ENCODE measurements around the gene XPO5.
"Not testable (repeated sequence)": the region's sequence is repeated elsewhere in the genome, so short reads cannot be mapped to it uniquely, and the experiment has no call there.

XPO5 gene

DNA sequence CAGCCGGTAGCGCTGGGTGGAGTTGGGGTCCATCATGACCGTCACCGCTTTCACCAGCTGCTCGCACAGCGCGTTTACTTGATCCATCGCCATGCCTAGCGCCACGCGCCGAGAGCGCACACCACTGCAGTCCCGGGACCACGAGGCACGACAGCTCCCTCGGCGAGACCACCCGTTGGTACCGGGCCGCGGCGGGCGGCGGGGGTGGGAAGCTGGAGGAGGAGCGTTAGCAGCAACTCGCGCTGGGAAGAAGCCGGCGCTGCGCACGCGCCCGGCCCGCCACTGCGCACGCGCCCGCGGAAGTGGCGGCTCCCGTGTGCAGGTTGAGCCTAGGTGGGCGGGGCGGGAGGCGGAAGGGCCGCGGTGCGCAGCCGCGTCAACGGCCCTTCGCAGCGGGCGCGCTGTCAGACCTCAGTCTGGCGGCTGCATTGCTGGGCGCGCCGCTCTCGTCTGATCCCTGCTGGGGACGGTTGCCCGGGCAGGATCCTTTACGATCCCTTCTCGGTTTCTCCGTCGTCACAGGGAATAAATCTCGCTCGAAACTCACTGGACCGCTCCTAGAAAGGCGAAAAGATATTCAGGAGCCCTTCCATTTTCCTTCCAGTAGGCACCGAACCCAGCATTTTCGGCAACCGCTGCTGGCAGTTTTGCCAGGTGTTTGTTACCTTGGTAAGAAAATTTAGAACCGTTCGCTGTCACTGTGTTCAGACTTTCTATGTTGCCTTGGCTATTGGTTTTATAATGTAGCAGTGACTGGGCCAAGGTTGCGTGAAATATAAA, at the start of gene XPO5, which contains the start of gene POLH:
TSS of gene XPO5 (minus strand) at position 267 of the 780 bp plus-strand sequence. CDS start at position 93, 174 bp downstream.
TSS of gene POLH (plus strand) at position 414 of the 780 bp plus-strand sequence. CDS start 6,135 bp downstream, outside the sequence.
- DNase-seq (ENCODE audit: low spot score), result peak; percentile 85

DNA sequence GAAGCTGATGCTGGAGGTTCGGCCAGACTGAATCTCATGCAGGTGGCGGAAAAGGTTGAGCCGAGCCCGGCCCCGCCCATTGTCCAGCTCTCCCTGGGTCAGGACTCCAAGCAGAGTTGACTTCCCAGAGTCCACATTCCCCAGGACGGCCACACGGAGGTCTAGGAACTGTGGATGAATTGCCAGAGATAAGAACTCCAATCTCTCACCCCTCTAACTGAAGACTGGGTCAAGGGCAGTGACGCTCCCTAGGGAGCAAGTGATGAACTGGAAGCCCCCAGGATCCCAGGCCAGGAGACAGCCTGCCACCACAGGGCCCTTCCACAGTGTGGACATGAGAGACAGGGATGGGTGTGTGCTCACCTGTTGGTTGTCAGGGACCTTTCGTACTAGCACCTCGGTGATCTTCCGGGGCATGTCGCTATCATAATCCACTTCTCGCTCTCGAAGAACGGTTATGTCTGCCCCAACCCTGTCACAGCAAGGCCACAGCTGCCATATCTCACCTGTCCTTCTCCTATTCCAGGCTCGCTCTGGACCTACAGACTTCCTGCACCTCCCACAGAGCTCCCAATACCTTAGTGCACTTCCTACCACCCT, 49.7 kb upstream of the XPO5 start:
- no peak for DNase-seq (ENCODE audit: low spot score)

DNA sequence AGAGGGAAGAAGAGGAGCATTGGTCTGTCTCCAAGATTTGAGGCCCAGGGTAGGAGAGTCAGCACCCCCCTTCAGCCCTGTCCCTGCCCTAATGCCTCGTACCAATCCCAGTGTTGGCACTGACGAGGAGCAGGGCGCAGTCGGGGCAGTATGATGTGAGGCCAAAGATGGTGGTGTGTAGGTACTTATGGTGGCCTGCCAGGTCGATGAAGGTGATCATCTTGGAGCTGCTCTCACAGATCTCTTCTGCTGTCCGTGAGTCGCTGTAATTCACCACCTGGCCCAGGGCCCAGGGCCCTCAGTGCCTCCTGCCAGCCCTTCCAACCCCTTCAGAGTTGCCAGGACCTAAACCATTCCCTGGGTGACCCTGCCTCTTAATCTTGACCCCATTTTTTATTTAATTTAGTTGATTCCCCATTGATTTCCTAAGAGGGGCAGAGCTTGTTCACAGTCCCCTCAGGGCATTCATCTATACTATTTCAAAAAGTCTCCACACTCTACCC, 49.0 kb upstream of the XPO5 start:
- no peak for DNase-seq (ENCODE audit: low spot score)

DNA sequence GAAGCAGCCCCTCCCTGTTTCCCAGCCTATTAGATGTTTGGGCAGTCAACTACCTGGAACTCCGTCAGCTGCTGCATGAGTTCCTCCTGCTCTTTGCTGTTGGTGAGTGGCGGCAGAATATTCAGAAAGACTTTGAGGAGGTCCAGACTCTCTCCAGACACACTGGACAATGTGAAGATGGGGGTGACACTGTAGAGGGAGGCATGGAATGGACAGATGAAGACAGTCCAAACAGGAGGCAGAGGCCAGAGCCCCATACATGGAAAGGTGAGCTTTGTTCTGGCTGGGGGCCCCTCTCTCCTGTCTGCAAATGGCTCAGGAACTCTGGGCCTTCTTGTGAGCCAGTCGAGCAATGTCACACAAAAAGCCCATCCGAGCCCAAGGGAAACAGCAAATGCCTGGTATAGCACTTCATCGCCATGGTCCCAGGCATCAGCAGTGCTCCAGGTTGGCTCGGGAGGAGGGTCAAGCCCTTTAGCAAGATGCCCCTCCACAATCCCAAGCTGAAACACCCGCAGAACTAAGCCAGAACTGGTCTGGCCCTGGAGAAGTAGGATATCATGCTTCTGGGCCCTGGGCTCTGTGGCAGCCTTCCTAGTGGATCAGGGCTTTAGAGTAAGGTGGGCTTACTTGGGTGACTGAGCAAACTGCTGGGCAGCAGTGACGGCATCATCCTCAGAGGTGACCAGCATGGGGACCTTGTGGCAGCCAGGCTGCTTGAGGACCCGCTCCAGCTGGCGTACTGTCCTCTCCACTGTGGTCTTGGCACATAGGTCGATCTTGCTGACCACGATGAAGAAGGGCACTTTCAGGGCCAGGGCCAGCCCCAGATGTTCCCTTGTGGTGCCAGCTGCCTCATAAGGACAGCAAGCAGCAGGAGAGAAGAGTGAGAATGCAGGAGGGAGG, 48.3 kb upstream of the XPO5 start:
- no peak for DNase-seq (ENCODE audit: low spot score)

DNA sequence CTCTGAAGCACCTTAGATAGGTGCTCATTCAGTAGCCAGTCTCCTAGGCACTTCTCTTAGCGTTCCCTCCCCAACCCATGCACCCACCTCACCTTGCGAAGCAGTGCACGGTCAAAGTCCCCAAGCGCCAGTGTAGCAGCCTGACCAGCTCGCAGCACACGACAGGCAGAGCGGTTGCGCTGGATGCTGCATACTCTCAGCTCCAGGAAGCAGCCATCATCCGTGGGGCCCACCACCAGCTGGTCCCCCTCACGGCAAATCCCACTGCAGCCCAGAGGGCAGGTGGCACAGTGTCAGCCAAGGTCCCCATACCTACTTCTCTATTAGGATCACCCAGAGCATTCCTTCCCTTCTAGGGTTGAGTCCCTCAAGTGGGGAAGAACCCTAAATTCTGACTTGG, 46.7 kb upstream of the XPO5 start:
- no peak for DNase-seq (ENCODE audit: low spot score)

DNA sequence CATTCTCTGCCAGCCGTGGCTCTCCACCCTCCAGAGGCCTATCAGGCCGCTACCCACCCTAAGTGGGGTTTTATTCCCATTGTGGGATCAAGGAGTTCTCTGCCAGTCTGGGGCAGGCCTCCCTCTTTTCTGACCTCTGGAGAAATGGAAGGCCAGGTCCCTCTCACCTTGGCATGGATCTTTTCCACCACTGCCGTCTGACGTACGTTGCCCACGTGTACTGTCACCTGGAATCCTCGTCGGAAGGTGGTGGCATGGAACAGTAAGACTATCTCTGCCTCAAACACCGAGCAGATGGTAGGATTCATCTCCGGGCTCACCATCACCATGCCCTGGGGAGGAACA, 46.0 kb upstream of the XPO5 start:
- no peak for DNase-seq (ENCODE audit: low spot score)

DNA sequence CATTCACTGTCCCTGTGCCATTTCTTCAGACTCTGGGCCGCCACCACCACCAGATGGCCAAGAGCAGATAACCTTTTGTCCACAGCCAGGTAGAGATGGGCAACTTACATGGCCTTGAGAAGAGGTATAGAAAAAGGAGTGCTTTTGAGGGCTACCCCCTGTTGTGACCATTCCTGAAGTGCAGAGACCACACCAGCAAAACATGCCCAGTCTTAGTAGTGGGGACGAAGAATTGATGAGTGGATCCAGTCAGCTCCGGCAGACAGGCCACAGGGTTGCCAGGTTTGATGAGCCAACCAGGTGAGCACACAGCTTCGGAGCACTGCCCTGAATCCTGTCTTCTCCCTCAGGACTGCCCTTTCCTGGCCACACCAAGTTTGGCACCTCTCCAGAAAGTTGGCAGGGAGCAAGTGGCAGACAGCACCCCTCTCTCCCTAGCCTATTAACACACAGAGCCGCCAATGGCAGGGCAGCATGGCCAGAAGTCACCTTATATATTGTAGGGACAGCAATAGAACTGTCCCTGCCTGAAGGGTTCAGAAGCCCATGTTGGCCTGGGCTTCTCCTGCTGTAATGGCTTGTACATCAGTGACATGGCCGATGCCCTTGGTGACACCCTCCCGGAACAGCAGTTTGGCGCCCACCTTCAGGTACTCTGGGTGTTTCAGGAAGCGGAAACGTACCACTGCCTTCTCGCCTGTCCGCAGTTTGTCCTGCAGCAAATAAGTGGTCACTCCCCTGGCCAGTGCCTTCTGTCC, 45.4 kb upstream of the XPO5 start:
- DNase-seq (ENCODE audit: low spot score), result no peak

DNA sequence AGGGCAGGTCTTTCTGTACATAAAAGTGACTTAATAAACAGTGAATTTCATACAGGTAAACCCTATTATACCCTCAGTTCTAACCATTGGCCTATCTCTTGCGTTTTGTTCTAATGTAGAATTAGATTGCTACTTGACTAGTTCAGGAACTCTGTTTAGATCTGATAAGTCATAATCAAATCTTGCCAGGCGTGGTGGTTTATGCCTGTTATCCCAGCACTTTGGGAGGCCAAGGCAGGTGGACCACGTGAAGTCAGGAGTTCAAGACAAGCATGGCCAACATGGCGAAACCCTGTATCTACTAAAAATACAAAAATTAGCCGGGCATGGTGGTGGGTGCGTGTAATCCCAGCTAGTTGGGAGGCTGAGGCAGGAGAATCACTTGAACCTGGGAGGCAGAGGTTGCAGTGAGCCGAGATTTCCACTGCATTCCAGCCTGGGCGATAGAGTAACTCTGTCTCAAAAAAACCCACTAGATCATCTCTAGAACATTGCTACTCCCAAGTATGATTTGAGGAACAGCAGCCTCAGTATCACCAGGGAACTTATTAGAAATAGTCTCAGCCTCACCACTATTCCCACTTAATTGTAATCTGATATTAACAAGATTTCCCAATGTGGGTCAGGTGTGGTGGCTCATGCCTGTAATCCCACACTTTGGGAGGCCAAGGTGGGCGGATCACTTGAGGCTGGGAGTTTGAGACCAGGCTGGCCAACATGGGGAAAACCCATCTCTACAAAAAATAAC, 41.1 kb upstream of the XPO5 start:
- no peak for DNase-seq (ENCODE audit: low spot score)

DNA sequence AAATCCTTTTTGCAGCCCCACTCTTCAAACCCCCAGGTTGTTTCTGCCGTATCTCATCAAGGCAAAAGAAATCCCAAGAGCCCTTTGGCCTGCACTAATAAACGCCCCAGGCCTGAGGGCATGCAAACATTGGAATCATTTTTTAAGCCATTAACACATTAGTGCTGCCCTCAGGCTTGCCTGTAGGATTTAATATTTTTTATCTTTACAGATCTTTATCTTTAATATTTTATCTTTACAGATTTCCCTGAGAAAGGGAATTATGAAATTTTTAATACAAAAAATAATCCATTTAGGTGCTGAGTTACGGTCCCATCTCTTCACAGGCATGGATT, 38.5 kb upstream of the XPO5 start:
- DNase-seq (ENCODE audit: low spot score), result no peak

DNA sequence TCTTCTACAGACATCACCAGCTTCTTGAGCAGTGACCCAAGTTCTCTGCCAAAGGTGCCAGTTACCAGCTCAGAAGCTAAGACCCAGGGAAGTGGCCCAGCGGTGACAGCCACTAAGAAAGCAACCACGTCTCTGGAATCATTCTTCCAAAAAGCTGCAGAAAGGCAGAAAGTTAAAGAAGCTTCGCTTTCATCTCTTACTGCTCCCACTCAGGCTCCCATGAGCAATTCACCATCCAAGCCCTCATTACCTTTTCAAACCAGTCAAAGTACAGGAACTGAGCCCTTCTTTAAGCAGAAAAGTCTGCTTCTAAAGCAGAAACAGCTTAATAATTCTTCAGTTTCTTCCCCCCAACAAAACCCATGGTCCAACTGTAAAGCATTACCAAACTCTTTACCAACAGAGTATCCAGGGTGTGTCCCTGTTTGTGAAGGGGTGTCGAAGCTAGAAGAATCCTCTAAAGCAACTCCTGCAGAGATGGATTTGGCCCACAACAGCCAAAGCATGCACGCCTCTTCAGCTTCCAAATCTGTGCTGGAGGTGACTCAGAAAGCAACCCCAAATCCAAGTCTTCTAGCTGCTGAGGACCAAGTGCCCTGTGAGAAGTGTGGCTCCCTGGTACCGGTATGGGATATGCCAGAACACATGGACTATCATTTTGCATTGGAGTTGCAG, 38.0 kb upstream of the XPO5 start:
- no peak for DNase-seq (ENCODE audit: low spot score)

DNA sequence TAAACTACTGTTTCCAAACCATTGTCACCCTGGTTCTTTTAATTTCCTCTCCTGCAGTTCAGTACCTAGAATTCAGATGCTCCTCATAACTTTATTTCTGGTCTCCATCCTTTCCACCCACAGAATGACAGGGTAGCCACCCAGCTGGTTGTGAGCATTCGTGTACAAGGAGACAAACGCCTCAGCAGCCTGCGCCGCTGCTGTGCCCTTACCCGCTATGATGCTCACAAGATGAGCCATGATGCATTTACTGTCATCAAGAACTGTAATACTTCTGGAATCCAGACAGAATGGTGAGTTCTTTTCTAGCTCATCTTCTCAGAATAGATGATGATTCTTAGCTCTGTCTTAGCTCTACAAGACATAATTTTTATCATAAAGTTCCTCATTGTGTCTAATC, 34.6 kb upstream of the XPO5 start:
- no peak for DNase-seq (ENCODE audit: low spot score)

DNA sequence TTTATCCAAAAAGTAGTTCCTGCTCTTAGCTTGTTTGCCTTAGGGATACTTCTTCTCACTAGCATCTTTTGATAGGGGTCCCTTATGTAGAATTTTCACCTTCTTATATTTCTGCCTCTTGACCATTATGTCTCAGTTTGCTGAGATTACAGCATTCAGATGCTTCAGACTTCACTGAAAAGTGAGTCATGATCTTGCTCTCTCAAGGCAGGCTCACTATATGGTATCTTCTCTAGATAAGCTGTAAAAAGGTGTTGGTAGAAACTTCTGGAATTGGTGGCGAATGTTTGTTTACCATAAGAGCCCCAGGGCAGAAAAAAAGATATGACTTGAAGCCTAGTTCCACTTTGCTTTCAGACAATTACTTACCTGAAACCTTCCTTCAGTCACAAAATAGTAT, 33.6 kb upstream of the XPO5 start:
- no peak for DNase-seq (ENCODE audit: low spot score)

DNA sequence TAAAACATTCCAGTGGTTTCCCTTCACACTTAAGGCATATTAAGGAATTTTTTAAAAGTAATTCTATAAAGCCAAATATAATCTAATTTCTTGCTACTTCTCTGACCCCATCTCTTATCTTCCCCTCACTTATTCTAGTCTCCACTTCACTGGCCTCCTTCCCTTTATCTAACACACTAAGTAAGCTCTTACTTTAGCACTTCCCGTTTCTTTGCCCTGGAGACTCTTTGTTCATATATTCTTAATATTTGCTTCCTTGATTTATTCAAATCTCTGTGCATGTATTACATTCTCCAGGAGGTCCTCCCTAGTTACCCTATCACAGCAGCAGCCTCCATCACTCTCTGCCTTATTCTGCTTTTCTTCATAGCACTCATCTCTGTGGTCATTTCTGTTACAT, 33.0 kb upstream of the XPO5 start:
- no peak for DNase-seq (ENCODE audit: low spot score)

DNA sequence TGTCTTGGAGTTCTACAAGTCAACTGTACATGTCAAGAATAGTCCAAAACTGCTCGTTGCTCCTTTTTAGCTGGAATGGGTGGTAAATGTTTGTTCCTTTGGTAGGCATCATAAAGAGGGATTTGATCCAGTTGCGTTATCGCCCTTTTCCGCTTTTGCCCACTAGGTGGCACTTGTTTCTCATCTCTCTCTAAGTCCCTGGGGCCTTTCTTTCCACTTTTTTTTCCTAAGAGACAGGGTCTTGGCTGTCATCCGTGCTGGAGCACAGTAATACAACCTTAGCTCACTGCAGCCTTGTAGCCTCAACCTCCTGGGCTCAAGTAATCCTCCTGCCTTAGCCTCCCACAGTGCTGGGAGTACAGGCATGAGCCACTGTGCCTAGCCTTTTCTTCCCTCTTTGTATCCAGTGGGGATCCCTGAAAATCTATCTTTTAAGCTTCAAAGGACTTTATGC, 32.5 kb upstream of the XPO5 start:
- DNase-seq (ENCODE audit: low spot score), result peak; percentile 82

DNA sequence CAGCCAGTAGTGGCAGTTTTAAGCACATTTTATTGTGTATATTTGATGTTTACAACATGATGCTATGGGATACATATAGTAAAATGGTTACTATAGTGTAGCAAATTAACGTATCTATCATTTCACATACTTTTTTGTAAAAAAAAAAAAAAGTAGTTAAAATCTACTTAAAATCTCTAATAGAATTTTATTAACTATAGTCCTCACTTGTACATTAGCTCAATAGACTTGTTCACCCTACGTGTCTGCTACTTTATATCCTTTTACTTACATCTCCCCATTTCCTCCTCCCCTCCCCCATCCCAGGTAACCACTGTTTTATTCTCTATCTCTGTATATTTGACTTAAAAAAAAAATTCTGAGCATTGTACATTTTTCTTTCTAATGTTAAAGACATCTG, 30.2 kb upstream of the XPO5 start:
- no peak for DNase-seq (ENCODE audit: low spot score)

DNA sequence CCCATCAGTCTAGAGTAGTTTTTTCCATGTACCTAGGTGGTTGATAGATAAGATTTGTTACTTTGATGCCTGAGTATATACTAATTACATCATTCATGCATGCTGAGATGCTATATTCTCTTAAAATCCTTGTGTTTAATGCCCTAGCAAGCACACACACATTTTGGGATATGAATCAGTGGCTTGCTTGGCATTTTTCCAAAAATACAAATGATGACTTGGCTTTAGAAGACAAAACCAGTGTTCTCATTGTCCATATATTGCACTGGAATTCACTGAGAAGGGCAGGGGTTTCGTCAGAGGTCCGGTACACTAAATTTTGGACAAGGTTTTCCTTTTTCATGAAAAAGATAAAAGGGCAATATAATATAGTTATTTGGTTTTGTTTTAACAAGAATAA, 28.3 kb upstream of the XPO5 start:
- no peak for DNase-seq (ENCODE audit: low spot score)

DNA sequence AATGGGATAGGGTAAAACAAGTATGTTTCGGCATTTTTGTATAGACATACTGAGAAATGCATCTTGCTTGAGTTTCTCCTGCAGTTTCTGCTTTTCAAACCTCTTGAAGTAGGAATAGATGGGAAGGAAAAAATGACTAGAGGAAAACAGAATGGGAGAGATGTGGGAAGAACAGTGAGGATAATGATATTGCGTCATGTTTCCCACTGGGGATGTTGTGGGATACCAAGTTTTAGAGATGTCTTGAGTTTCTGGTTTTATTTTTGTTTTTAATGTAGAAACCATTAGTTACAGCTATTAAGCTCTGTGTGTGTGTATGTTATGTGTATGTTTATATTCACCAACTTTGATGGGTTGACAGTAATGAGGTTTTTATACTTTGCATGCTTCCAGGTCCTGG, 24.8 kb upstream of the XPO5 start:
- no peak for DNase-seq (ENCODE audit: low spot score)

DNA sequence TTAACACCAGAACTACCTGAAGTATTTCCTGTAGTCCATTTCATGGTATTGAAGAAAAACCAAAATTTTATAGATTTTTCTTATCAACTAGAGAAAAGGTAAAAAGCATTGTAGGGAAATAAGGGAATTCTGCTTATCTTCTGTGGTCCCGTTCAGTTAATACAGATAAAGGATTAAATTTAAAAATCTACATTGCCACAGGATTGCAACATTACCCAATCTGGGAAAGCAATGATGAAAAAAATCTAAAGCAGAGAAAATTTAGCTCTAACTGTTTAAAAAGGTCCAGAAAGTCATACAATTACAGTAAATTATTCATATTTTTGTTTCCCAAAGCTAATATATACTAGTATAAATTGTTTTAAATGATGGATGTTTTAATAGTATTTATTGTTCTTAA, 18.1 kb upstream of the XPO5 start:
- no peak for DNase-seq (ENCODE audit: low spot score)

DNA sequence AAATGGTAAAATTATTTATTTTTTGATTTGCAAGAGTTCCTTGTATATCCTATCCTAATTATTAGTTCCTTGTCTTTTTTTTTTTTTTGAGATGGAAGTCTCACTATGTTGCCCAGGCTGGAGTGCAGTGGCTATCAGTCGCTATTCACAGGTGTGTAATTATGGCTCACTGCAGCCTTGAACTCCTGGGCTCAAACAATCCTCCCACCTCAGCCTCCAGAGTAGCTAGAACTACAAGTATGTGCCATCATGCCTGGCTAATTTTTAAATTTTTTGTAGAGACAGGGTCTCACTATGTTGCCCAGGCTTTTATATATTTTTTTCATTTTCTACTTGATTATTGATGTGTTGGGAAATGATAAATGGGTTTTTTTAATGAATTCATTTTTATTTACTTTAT, 13.7 kb upstream of the XPO5 start:
- not testable (repeated sequence) for DNase-seq (ENCODE audit: low spot score)

DNA sequence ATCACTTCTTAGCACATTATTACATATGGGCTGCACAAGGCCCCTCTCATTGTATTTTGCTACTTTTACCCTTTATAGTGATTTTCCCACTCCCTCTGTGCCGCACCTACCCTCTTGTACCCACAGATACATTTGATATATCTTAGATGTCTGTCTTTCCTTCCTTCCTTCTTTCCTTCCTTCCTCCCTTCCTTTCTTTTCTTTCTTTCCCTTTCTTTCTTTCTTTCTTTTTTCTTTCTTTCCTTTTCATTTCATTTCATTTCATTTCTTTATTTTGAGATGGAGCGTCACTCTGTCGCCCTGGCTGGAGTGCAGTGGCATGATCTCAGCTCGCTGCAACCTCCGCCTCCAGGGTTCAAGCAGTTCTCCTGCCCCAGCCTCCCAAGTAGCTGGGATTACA, 12.4 kb upstream of the XPO5 start:
- DNase-seq (ENCODE audit: low spot score), result no peak

Data from pons (tissue), 1 donor.